Measurements from ENCODE around the gene GREB1. TPM values are rescaled to one million over a fixed set of nuclear protein-coding genes. Genes with fewer than 3 reads are reported as not detected.

GREB1 gene
- polyA plus RNA-seq, 1 donor from 2014 or later: 17.2 TPM

- H2AFZ ChIP-seq (ENCODE audit: low read depth, low read length): no peak overlapping the region
- H3F3A ChIP-seq (ENCODE audit: insufficient read depth, low read length, poor library complexity, severe bottlenecking): no peaks in the 10 kb centered on the region
- TF ChIP-seq EP300 (conservative IDR thresholded peaks at IDR 0.05; ENCODE audit: poor library complexity, severe bottlenecking): no peak
- no peak for TF ChIP-seq SMC3 (conservative IDR thresholded peaks at IDR 0.05; ENCODE audit: poor library complexity)
- no peak for TF ChIP-seq RAD21 (conservative IDR thresholded peaks at IDR 0.05)
- TF ChIP-seq TAF1 (IDR thresholded peaks at IDR 0.05; ENCODE audit: low read depth): no peak
- TF ChIP-seq, protein P1, sequence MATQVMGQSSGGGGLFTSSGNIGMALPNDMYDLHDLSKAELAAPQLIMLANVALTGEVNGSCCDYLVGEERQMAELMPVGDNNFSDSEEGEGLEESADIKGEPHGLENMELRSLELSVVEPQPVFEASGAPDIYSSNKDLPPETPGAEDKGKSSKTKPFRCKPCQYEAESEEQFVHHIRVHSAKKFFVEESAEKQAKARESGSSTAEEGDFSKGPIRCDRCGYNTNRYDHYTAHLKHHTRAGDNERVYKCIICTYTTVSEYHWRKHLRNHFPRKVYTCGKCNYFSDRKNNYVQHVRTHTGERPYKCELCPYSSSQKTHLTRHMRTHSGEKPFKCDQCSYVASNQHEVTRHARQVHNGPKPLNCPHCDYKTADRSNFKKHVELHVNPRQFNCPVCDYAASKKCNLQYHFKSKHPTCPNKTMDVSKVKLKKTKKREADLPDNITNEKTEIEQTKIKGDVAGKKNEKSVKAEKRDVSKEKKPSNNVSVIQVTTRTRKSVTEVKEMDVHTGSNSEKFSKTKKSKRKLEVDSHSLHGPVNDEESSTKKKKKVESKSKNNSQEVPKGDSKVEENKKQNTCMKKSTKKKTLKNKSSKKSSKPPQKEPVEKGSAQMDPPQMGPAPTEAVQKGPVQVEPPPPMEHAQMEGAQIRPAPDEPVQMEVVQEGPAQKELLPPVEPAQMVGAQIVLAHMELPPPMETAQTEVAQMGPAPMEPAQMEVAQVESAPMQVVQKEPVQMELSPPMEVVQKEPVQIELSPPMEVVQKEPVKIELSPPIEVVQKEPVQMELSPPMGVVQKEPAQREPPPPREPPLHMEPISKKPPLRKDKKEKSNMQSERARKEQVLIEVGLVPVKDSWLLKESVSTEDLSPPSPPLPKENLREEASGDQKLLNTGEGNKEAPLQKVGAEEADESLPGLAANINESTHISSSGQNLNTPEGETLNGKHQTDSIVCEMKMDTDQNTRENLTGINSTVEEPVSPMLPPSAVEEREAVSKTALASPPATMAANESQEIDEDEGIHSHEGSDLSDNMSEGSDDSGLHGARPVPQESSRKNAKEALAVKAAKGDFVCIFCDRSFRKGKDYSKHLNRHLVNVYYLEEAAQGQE (IDR thresholded peaks at IDR 0.05; ENCODE audit: borderline replicate concordance): no peak
- TF ChIP-seq EZH2 (IDR thresholded peaks at IDR 0.05; ENCODE audit: borderline replicate concordance, insufficient read depth, low read length, poor library complexity, severe bottlenecking): no peak
- no peak for TF ChIP-seq CTCF (IDR thresholded peaks at IDR 0.05; ENCODE audit: poor library complexity, severe bottlenecking)
- TF ChIP-seq MXI1 (conservative IDR thresholded peaks at IDR 0.05; ENCODE audit: poor library complexity, severe bottlenecking): no peak
- TF ChIP-seq POLR2AphosphoS5 (IDR thresholded peaks at IDR 0.05): no peak
- no peaks in the 10 kb centered on the region for H3K27me3 ChIP-seq (ENCODE audit: insufficient read depth, low read depth, low read length)
- no peak overlapping the region for H3K4me2 ChIP-seq (ENCODE audit: low read length)
- H3K36me3 ChIP-seq (ENCODE audit: insufficient read depth, low read length): no peaks in the 10 kb centered on the region
- H3K79me2 ChIP-seq (replicated peaks; ENCODE audit: insufficient read depth, low read length): no peaks in the 10 kb centered on the region
- H3K27ac ChIP-seq (ENCODE audit: low read length): no peak overlapping the region
- H3K9ac ChIP-seq (ENCODE audit: low read length): no peak overlapping the region
- no peaks in the 10 kb centered on the region for H4K20me1 ChIP-seq (ENCODE audit: insufficient read depth)
- H3K9me2 ChIP-seq (ENCODE audit: insufficient read depth, low read length): no peaks in the 10 kb centered on the region
- no peaks in the 10 kb centered on the region for H3K9me3 ChIP-seq (ENCODE audit: low read length)
- no peak overlapping the region for H3K4me3 ChIP-seq (ENCODE audit: low read length)
Measured at GRCh38 chr2:11592671-11593574, 59.1 kb downstream of the GREB1 start.

DNA sequence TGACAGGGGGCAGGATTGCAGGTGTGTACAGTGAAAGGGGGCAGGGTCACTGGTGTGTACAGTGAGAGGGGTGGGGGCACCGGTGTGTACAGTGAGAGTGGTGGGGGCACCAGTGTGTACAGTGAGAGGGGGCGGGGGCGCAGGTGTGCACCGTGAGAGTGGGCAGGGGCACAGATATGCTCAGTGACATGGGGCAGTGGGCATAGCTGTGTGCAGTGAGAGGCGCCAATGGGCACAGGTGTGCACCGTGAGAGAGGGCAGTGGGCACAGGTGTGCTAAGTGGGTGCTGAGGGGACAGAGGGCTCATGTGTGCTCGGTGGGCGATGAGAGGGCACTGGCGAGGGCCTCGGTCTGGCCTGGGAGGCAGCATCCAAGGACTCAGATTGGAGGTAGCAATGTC, 63.0 kb downstream of the GREB1 start:
- Histone ChIP-seq H2AFZ (ENCODE audit: low read depth, low read length) (no peak overlapping the region), H3K4me3 (ENCODE audit: low read length) (no peak overlapping the region), H3K9me2 (ENCODE audit: insufficient read depth, low read length) (no peaks in the 10 kb centered on the region), H3K4me2 (ENCODE audit: low read length) (no peak overlapping the region), H3F3A (ENCODE audit: insufficient read depth, low read length, poor library complexity, severe bottlenecking) (no peaks in the 10 kb centered on the region), H4K20me1 (ENCODE audit: insufficient read depth) (no peaks in the 10 kb centered on the region), H3K79me2 (replicated peaks; ENCODE audit: insufficient read depth, low read length) (no peaks in the 10 kb centered on the region), H3K9me3 (ENCODE audit: low read length) (no peaks in the 10 kb centered on the region), H3K27me3 (ENCODE audit: insufficient read depth, low read depth, low read length) (no peaks in the 10 kb centered on the region), H3K9ac (ENCODE audit: low read length) (no peak overlapping the region), H3K36me3 (ENCODE audit: insufficient read depth, low read length) (no peaks in the 10 kb centered on the region), H3K27ac (ENCODE audit: low read length) (no peak overlapping the region)
- TF ChIP-seq EZH2 (IDR thresholded peaks at IDR 0.05; ENCODE audit: borderline replicate concordance, insufficient read depth, low read length, poor library complexity, severe bottlenecking): no peak

Data from neural cell (in vitro differentiated cells).